NB4 (cell line): ENCODE measurements around the gene HELZ.

Source experiments
- CTCF ChIP-seq: IDR thresholded peaks from one replicate; pipeline ENCODE4 v1.5.1; 2012; ENCODE audit warnings: low read depth, low read length
- MYC ChIP-seq: IDR thresholded peaks from 2 replicates; pipeline ENCODE4 v1.6.1; 2011; ENCODE audit warnings: low read depth, low read length

DNA sequence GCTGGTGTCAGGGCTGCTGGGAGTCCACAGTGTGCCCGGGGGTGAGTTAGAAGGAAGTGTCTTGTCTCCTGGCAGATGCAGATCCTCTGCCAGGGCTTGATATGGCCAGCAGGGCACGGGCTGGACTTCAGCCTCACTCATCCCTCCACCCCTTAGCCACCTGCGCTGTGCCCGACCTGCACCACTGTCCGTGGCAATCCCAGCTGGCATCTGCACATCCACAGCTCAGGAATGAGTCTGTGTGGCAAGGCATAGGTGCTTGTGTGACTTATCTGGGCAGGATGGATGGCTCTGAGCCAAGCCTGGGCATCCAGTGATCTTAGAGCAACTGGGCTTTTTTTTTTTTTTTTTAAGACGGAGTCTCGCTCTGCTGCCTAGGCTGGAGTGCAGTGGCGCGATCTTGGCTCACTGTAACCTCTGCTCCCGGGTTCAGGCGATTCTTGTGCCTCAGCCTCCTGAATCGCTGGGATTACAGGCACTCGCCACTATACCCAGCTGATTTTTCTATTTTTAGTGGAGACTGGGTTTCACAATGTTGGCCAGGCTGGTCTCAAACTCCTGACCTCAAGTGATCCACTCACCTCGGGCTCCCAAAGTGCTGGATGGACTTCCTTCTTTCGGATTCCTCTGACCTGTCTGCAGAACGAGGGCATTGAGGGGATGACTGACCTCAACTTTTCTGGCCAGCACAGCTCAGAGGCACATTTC is 223.1 kb downstream of the HELZ start:
- TF ChIP-seq MYC (no peak), CTCF (no peak)
